BLaER1 (cell line): ENCODE results near the gene STPG2.
"Not testable (repeated sequence)": the region's sequence is repeated elsewhere in the genome, so short reads cannot be mapped to it uniquely, and the experiment has no call there.

Experiments
- H3K27ac ChIP-seq: shearing (Covaris generic); formaldehyde crosslinking; 2 replicates; pipeline ENCODE4 v1.8.1; 2022
- H3K27me3 ChIP-seq: shearing (Covaris generic); formaldehyde crosslinking; 2 replicates; pipeline ENCODE4 v1.8.1; 2022
- H3K36me3 ChIP-seq: shearing (Covaris generic); formaldehyde crosslinking; 2 replicates; pipeline ENCODE4 v1.8.1; 2022
- H3K4me1 ChIP-seq: shearing (Covaris generic); formaldehyde crosslinking; 2 replicates; pipeline ENCODE4 v1.8.1; 2022
- H3K4me2 ChIP-seq: shearing (Covaris generic); formaldehyde crosslinking; 2 replicates; pipeline ENCODE4 v1.8.1; 2022
- H3K4me3 ChIP-seq: shearing (Covaris generic); formaldehyde crosslinking; 2 replicates; pipeline ENCODE4 v1.8.1; 2022
- H3K9ac ChIP-seq: shearing (Covaris generic); formaldehyde crosslinking; 2 replicates; pipeline ENCODE4 v1.8.1; 2022
- H3K9me3 ChIP-seq: shearing (Covaris generic); formaldehyde crosslinking; 2 replicates; pipeline ENCODE4 v1.8.1; 2022
- H4K20me1 ChIP-seq: shearing (Covaris generic); formaldehyde crosslinking; 2 replicates; pipeline ENCODE4 v1.8.1; 2022
- Cebpa-rat ChIP-seq: shearing (Covaris generic); IDR thresholded peaks from 2 replicates; pipeline ENCODE4 v1.8.1; 2022

Gene STPG2

GRCh38 chr4:97912156-97912555, 231.1 kb downstream of the STPG2 start:
- no peak for TF ChIP-seq Cebpa-rat
- Histone ChIP-seq H3K9ac (no peak overlapping the region), H3K4me3 (no peak overlapping the region), H3K36me3 (no peaks in the 10 kb centered on the region), H3K27ac (no peak overlapping the region), H3K4me1 (peaks cover 9% of the 10 kb centered on the region), H3K9me3 (no peaks in the 10 kb centered on the region), H4K20me1 (no peaks in the 10 kb centered on the region), H3K27me3 (no peaks in the 10 kb centered on the region), H3K4me2 (no peak overlapping the region)

- Histone ChIP-seq H3K4me1 (peaks cover 9% of the 10 kb centered on the region), H3K36me3 (no peaks in the 10 kb centered on the region), H3K9ac (no peak overlapping the region), H3K9me3 (no peaks in the 10 kb centered on the region), H3K4me3 (no peak overlapping the region), H3K27me3 (no peaks in the 10 kb centered on the region), H4K20me1 (no peaks in the 10 kb centered on the region), H3K27ac (no peak overlapping the region), H3K4me2 (peak overlapping the region; percentile 23)
- TF ChIP-seq Cebpa-rat = no peak
Observed at GRCh38 chr4:97911236-97911906, 231.9 kb downstream of the STPG2 start.

GRCh38 chr4:97910005-97910404, 233.3 kb downstream of the STPG2 start:
- TF ChIP-seq Cebpa-rat = no peak
- H3K4me2 ChIP-seq = no peak overlapping the region
- no peaks in the 10 kb centered on the region for H3K9me3 ChIP-seq
- no peaks in the 10 kb centered on the region for H3K27me3 ChIP-seq
- no peaks in the 10 kb centered on the region for H3K36me3 ChIP-seq
- peaks cover 9% of the 10 kb centered on the region for H3K4me1 ChIP-seq
- H4K20me1 ChIP-seq = no peaks in the 10 kb centered on the region
- H3K27ac ChIP-seq = no peak overlapping the region
- no peak overlapping the region for H3K4me3 ChIP-seq
- H3K9ac ChIP-seq = no peak overlapping the region

GRCh38 chr4:97903436-97904189, 239.7 kb downstream of the STPG2 start:
- not testable (repeated sequence) for H3K4me1 ChIP-seq, H3K4me3 ChIP-seq, H3K27ac ChIP-seq, H3K27me3 ChIP-seq, H3K9ac ChIP-seq, H3K9me3 ChIP-seq, H3K4me2 ChIP-seq, H3K36me3 ChIP-seq, H4K20me1 ChIP-seq

- H4K20me1 ChIP-seq = no peaks in the 10 kb centered on the region
- H3K27me3 ChIP-seq = no peaks in the 10 kb centered on the region
- H3K36me3 ChIP-seq = no peaks in the 10 kb centered on the region
- no peaks in the 10 kb centered on the region for H3K4me1 ChIP-seq
- TF ChIP-seq Cebpa-rat = no peak
- H3K9ac ChIP-seq = no peak overlapping the region
- no peak overlapping the region for H3K27ac ChIP-seq
- no peak overlapping the region for H3K4me3 ChIP-seq
- H3K4me2 ChIP-seq = no peak overlapping the region
- no peaks in the 10 kb centered on the region for H3K9me3 ChIP-seq
Observed at GRCh38 chr4:97900229-97900628, 243.0 kb downstream of the STPG2 start.

GRCh38 chr4:97892592-97893266, 250.5 kb downstream of the STPG2 start:
- TF ChIP-seq Cebpa-rat = no peak
- H3K9ac ChIP-seq = no peak overlapping the region
- no peak overlapping the region for H3K4me2 ChIP-seq
- no peaks in the 10 kb centered on the region for H3K36me3 ChIP-seq
- no peaks in the 10 kb centered on the region for H3K4me1 ChIP-seq
- H4K20me1 ChIP-seq = no peaks in the 10 kb centered on the region
- H3K4me3 ChIP-seq = no peak overlapping the region
- H3K9me3 ChIP-seq = no peaks in the 10 kb centered on the region
- H3K27me3 ChIP-seq = no peaks in the 10 kb centered on the region
- no peak overlapping the region for H3K27ac ChIP-seq

GRCh38 chr4:97879942-97880341, 263.3 kb downstream of the STPG2 start:
- H3K27me3 ChIP-seq = no peaks in the 10 kb centered on the region
- no peak overlapping the region for H3K4me2 ChIP-seq
- H3K9me3 ChIP-seq = no peaks in the 10 kb centered on the region
- no peaks in the 10 kb centered on the region for H3K4me1 ChIP-seq
- H3K4me3 ChIP-seq = no peak overlapping the region
- H3K36me3 ChIP-seq = no peaks in the 10 kb centered on the region
- H3K9ac ChIP-seq = no peak overlapping the region
- no peak overlapping the region for H3K27ac ChIP-seq
- no peaks in the 10 kb centered on the region for H4K20me1 ChIP-seq
- no peak for TF ChIP-seq Cebpa-rat

- Histone ChIP-seq H3K9me3 (no peaks in the 10 kb centered on the region), H3K4me3 (no peak overlapping the region), H3K4me2 (no peak overlapping the region), H3K27ac (no peak overlapping the region), H4K20me1 (no peaks in the 10 kb centered on the region), H3K4me1 (no peaks in the 10 kb centered on the region), H3K36me3 (no peaks in the 10 kb centered on the region), H3K9ac (no peak overlapping the region), H3K27me3 (no peaks in the 10 kb centered on the region)
- TF ChIP-seq Cebpa-rat = no peak
Observed at GRCh38 chr4:97868097-97868496, 275.2 kb downstream of the STPG2 start.

GRCh38 chr4:97867557-97868091, 275.7 kb downstream of the STPG2 start:
- Histone ChIP-seq H4K20me1 (no peaks in the 10 kb centered on the region), H3K36me3 (no peaks in the 10 kb centered on the region), H3K4me1 (no peaks in the 10 kb centered on the region), H3K27me3 (no peaks in the 10 kb centered on the region), H3K9ac (no peak overlapping the region), H3K27ac (no peak overlapping the region), H3K4me2 (no peak overlapping the region), H3K4me3 (no peak overlapping the region), H3K9me3 (no peaks in the 10 kb centered on the region)
- TF ChIP-seq Cebpa-rat = no peak
